GM23248 (cell line): ENCODE results near the gene SLC16A12. TPM values are rescaled to one million over a fixed set of nuclear protein-coding genes. Genes with fewer than 3 reads are reported as not detected.

Source experiments
- DNase-seq: peaks from one replicate; pipeline ENCODE4 v3.0.0-alpha.2; 2015
- H2AFZ ChIP-seq: fragments of 200-600 bp; sonication (generic); 2 replicates; pipeline ENCODE4 v1.6.1; 2016; ENCODE audit warnings: antibody characterized with exemption
- H3F3A ChIP-seq: fragments of 200-600 bp; sonication (generic); 2 replicates; pipeline ENCODE4 v1.6.1; 2016; ENCODE audit warnings: mild to moderate bottlenecking, antibody characterized with exemption, mixed run types; ENCODE audit not compliant: insufficient read depth
- H3K27ac ChIP-seq: fragments of 200-600 bp; sonication (generic); 2 replicates; pipeline ENCODE4 v1.5.1; 2016; ENCODE audit warnings: mild to moderate bottlenecking
- H3K27me3 ChIP-seq: fragments of 200-600 bp; sonication (generic); replicated peaks from 2 replicates; pipeline ENCODE4 v1.6.1; 2016; ENCODE audit warnings: mild to moderate bottlenecking; ENCODE audit not compliant: insufficient read depth
- H3K36me3 ChIP-seq: fragments of 200-600 bp; sonication (generic); 2 replicates; pipeline ENCODE4 v1.6.1; 2016; ENCODE audit warnings: low read depth, mild to moderate bottlenecking
- H3K4me1 ChIP-seq: fragments of 200-600 bp; sonication (generic); 2 replicates; pipeline ENCODE4 v1.6.1; 2016; ENCODE audit warnings: mild to moderate bottlenecking; ENCODE audit not compliant: insufficient read depth
- H3K4me2 ChIP-seq: fragments of 200-600 bp; sonication (generic); one replicate; pipeline ENCODE4 v1.6.1; 2016; ENCODE audit warnings: mild to moderate bottlenecking; ENCODE audit not compliant: unreplicated experiment
- H3K4me3 ChIP-seq: fragments of 200-600 bp; sonication (generic); 2 replicates; pipeline ENCODE4 v1.5.1; 2016; ENCODE audit warnings: mild to moderate bottlenecking
- H3K79me2 ChIP-seq: fragments of 200-600 bp; sonication (generic); 2 replicates; pipeline ENCODE4 v1.6.1; 2016; ENCODE audit warnings: mild to moderate bottlenecking; ENCODE audit not compliant: insufficient read depth
- H3K9ac ChIP-seq: fragments of 200-600 bp; sonication (generic); 2 replicates; pipeline ENCODE4 v1.6.1; 2016; ENCODE audit warnings: mild to moderate bottlenecking
- H3K9me2 ChIP-seq: fragments of 200-600 bp; sonication (generic); 2 replicates; pipeline ENCODE4 v1.6.1; 2016; ENCODE audit warnings: mixed run types, mild to moderate bottlenecking, moderate library complexity; ENCODE audit not compliant: insufficient read depth
- H3K9me3 ChIP-seq: fragments of 200-600 bp; sonication (generic); one replicate; pipeline ENCODE4 v1.6.1; 2017; ENCODE audit warnings: low read depth
- H4K20me1 ChIP-seq: fragments of 200-600 bp; sonication (generic); 2 replicates; pipeline ENCODE4 v1.6.0; 2016; ENCODE audit not compliant: insufficient read depth
- EZH2 ChIP-seq: fragments of 200-600 bp; sonication (generic); IDR thresholded peaks from 2 replicates; pipeline ENCODE4 v1.6.1; 2018; ENCODE audit warnings: antibody characterized with exemption, mild to moderate bottlenecking; ENCODE audit not compliant: insufficient read depth, poor library complexity, severe bottlenecking
- EZH2phosphoT487 ChIP-seq: fragments of 200-600 bp; sonication (generic); IDR thresholded peaks from 2 replicates; pipeline ENCODE4 v1.6.1; 2018; ENCODE audit warnings: antibody characterized with exemption, moderate library complexity, mild to moderate bottlenecking, low read depth; ENCODE audit not compliant: insufficient read depth
- WGBS, 2 experiments: methylation state at CpG; one replicate each; pipeline ENCODE4 v1.1.6; 2015 to 2017; ENCODE audit warnings: low lambda C conversion rate in 2 of 2, low coverage in 1 of 2; ENCODE audit errors: missing lambda C conversion rate in 2 of 2; 5-methylcytosine and 5-hydroxymethylcytosine counted together
- in situ Hi-C: fragments of 300-500 bp; cut with MboI; formaldehyde crosslinking; loops from 2 replicates; pipeline ENCODE4 v1.15.0; 2020
- polyA plus RNA-seq: library from polyadenylated mRNA; unstranded; fragments of >200 nt; fragmentation: Nextera tagmentation; extraction: Ambion mirVana; gene quantifications from 2 replicates; pipeline ENCODE4 v1.2.1, GENCODE V29; 2016
- total RNA-seq: library from RNA; depleted of rRNA; stranded (reverse); fragments of >200 nt; shearing (Covaris generic); gene quantifications from 2 replicates; pipeline ENCODE4 v1.2.3, GENCODE V29; 2014

The SLC16A12 gene
- total and polyA plus RNA-seq, 2 experiments from 2014 or later: not detected

DNA sequence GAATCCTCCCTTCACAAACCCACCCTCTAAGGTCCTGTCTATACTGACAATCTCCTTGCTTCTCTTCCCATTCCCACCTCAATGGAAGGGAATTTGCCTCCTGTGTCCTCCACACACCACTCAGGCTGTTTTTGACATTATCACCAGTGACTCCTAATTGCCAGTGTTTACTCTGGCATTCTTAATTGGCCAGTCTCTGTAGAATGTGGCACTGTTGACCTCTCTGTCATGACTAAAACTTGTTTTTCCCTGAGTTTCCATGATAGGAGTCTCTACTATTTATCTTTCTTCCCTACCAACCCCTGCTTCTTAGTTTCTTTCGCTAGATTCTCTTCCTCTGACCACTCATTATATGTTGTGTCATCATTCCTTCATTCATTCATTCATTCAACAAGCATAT is 12.1 kb downstream of the SLC16A12 start:
- in situ Hi-C loops: no loop called here
- Histone ChIP-seq H3K27ac (no peak overlapping the region), H2AFZ (no peak overlapping the region), H3K9me3 (no peaks in the 10 kb centered on the region), H4K20me1 (no peaks in the 10 kb centered on the region), H3K9ac (no peak overlapping the region), H3K4me2 (no peak overlapping the region), H3K79me2 (no peaks in the 10 kb centered on the region), H3K9me2 (no peaks in the 10 kb centered on the region), H3K4me3 (no peak overlapping the region), H3F3A (peaks cover 20% of the 10 kb centered on the region), H3K4me1 (peaks cover 18% of the 10 kb centered on the region), H3K36me3 (no peaks in the 10 kb centered on the region), H3K27me3 (no peaks in the 10 kb centered on the region)
- TF ChIP-seq EZH2 (no peak), EZH2phosphoT487 (no peak)
- DNase-seq: no peak
- 84 to 95% methylated on average over 1 of the region's 1 CpG for WGBS, 2 experiments

DNA sequence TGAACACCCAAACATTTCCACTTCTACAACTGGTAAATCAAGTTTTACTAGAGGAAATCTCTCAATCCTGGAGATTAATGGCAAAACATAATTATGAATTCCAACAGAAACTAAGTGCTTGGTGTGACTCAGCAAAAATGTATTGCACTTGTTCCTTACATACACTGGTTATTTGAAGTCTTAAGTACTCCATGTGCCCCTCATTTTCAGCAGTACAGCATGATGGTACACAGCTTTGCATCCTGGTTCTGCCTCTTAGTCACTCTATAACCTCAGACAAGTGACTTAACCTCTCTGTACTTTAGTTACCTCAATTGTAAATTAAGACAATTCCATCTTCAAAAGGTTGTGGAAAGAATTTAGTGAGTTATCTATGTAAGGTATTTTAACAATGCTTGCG is 12.9 kb downstream of the SLC16A12 start:
- Histone ChIP-seq H3K79me2 (no peaks in the 10 kb centered on the region), H3K4me2 (no peak overlapping the region), H4K20me1 (no peaks in the 10 kb centered on the region), H3K9ac (no peak overlapping the region), H3K27me3 (no peaks in the 10 kb centered on the region), H2AFZ (no peak overlapping the region), H3K36me3 (no peaks in the 10 kb centered on the region), H3K4me3 (no peak overlapping the region), H3F3A (peaks cover 28% of the 10 kb centered on the region), H3K4me1 (peaks cover 24% of the 10 kb centered on the region), H3K27ac (no peak overlapping the region), H3K9me2 (no peaks in the 10 kb centered on the region), H3K9me3 (no peaks in the 10 kb centered on the region)
- TF ChIP-seq EZH2: no peak
- no peak for TF ChIP-seq EZH2phosphoT487
- WGBS, 2 experiments: 95 to 98% methylated on average over 1 of the region's 1 CpG
- in situ Hi-C loops: no loop called here
- peak; percentile 22 for DNase-seq

DNA sequence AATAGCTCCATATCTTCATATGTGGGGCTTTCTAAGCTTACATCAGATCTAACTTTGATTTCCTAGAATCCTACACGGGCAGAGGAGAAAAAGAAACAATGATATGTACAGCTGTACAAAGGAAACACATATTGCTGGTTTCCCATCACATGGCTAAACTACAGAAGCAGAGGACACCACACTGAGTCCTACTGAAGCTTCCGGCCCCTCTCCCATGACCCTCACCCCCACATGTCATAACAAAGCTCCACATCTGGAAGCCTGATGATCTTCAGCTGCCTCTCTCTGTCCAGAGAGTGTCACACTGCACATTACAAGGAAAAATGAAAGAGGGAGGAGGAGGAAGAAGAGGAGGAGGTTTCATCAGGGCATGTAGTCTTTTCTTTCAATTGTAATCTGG is 14.0 kb downstream of the SLC16A12 start:
- Histone ChIP-seq H3K27ac (no peak overlapping the region), H2AFZ (no peak overlapping the region), H3K79me2 (no peaks in the 10 kb centered on the region), H3K9me2 (no peaks in the 10 kb centered on the region), H3F3A (peaks cover 39% of the 10 kb centered on the region), H3K4me3 (no peak overlapping the region), H3K4me1 (peaks cover 28% of the 10 kb centered on the region), H3K9ac (no peak overlapping the region), H4K20me1 (no peaks in the 10 kb centered on the region), H3K4me2 (no peak overlapping the region), H3K36me3 (no peaks in the 10 kb centered on the region), H3K27me3 (no peaks in the 10 kb centered on the region), H3K9me3 (no peaks in the 10 kb centered on the region)
- WGBS, 2 experiments: 61 to 62% methylated on average over 2 of the region's 2 CpGs
- in situ Hi-C loops: no loop called here
- no peak for DNase-seq
- no peak for TF ChIP-seq EZH2
- no peak for TF ChIP-seq EZH2phosphoT487

DNA sequence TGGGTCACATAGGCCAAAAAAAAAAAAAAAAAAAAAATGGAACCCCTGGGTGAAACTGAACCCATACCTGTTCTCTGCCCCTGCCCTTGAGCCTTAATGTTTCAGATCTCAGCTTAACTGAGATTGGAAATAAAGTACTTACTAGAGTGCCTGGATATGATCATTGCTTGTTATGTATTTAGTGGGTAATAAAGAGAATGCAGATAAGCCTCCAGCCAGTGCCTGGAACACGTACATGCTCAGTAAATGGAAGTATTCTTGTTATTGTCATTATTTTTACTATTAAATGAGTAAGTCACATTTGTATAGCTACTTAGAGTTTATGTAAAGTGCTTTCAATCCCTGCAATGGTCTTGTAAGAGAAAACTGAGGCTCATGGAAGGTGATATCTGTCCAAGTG is 14.7 kb downstream of the SLC16A12 start:
- Histone ChIP-seq H3K36me3 (no peaks in the 10 kb centered on the region), H3K9me2 (no peaks in the 10 kb centered on the region), H2AFZ (no peak overlapping the region), H3K4me1 (peaks cover 35% of the 10 kb centered on the region), H3K9me3 (no peaks in the 10 kb centered on the region), H3K79me2 (no peaks in the 10 kb centered on the region), H3F3A (peaks cover 45% of the 10 kb centered on the region), H3K27me3 (no peaks in the 10 kb centered on the region), H3K9ac (no peak overlapping the region), H4K20me1 (no peaks in the 10 kb centered on the region), H3K4me2 (no peak overlapping the region), H3K27ac (no peak overlapping the region), H3K4me3 (no peak overlapping the region)
- 97 to 98% methylated on average over 1 of the region's 1 CpG for WGBS, 2 experiments
- TF ChIP-seq EZH2phosphoT487 (no peak), EZH2 (no peak)
- in situ Hi-C loops: no loop called here
- no peak for DNase-seq
